Measurements from ENCODE around the gene LMOD2.

GRCh38 chr7:123639631-123640030 is 16.0 kb upstream of the LMOD2 start:
- TF ChIP-seq, protein P1, sequence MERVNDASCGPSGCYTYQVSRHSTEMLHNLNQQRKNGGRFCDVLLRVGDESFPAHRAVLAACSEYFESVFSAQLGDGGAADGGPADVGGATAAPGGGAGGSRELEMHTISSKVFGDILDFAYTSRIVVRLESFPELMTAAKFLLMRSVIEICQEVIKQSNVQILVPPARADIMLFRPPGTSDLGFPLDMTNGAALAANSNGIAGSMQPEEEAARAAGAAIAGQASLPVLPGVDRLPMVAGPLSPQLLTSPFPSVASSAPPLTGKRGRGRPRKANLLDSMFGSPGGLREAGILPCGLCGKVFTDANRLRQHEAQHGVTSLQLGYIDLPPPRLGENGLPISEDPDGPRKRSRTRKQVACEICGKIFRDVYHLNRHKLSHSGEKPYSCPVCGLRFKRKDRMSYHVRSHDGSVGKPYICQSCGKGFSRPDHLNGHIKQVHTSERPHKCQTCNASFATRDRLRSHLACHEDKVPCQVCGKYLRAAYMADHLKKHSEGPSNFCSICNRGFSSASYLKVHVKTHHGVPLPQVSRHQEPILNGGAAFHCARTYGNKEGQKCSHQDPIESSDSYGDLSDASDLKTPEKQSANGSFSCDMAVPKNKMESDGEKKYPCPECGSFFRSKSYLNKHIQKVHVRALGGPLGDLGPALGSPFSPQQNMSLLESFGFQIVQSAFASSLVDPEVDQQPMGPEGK (CRISPR knock-in tag; IDR thresholded peaks at IDR 0.05; ENCODE audit: borderline replicate concordance), result no peak
- TF ChIP-seq SNAI2 (CRISPR knock-in tag; IDR thresholded peaks at IDR 0.05) (no peak), GLIS3 (CRISPR knock-in tag; IDR thresholded peaks at IDR 0.05) (no peak), TOX (CRISPR knock-in tag; IDR thresholded peaks at IDR 0.05; ENCODE audit: borderline replicate concordance) (no peak), RARB (CRISPR knock-in tag; IDR thresholded peaks at IDR 0.05) (no peak), ARNTL (CRISPR knock-in tag; IDR thresholded peaks at IDR 0.05; ENCODE audit: borderline replicate concordance, low read depth) (no peak), OSR1 (CRISPR knock-in tag; IDR thresholded peaks at IDR 0.05) (no peak), PPARA (CRISPR knock-in tag; IDR thresholded peaks at IDR 0.05; ENCODE audit: borderline replicate concordance) (no peak), CSDC2 (CRISPR knock-in tag; IDR thresholded peaks at IDR 0.05) (no peak), CREB5 (CRISPR knock-in tag; IDR thresholded peaks at IDR 0.05; ENCODE audit: low read depth) (no peak), ZNF565 (CRISPR knock-in tag; conservative IDR thresholded peaks at IDR 0.05; ENCODE audit: low read depth) (no peak)
- TF ChIP-seq, protein P2, sequence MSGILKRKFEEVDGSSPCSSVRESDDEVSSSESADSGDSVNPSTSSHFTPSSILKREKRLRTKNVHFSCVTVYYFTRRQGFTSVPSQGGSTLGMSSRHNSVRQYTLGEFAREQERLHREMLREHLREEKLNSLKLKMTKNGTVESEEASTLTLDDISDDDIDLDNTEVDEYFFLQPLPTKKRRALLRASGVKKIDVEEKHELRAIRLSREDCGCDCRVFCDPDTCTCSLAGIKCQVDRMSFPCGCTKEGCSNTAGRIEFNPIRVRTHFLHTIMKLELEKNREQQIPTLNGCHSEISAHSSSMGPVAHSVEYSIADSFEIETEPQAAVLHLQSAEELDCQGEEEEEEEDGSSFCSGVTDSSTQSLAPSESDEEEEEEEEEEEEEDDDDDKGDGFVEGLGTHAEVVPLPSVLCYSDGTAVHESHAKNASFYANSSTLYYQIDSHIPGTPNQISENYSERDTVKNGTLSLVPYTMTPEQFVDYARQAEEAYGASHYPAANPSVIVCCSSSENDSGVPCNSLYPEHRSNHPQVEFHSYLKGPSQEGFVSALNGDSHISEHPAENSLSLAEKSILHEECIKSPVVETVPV (CRISPR knock-in tag; IDR thresholded peaks at IDR 0.05), result no peak

Measured in SK-N-SH treated with all-trans-retinoic acid at 6 μM for 48 hours (cell line).